HG03066 (cell line): ENCODE results near the gene C11orf16.
"Not testable (repeated sequence)": the region's sequence is repeated elsewhere in the genome, so short reads cannot be mapped to it uniquely, and the experiment has no call there.

Experiments used
- ATAC-seq: cut with Tn5 transposase; IDR thresholded peaks from one replicate; pipeline ENCODE4 v1.9.1; 2021; ENCODE audit warnings: low read depth; ENCODE audit not compliant: unreplicated experiment

Gene C11orf16, protein sequence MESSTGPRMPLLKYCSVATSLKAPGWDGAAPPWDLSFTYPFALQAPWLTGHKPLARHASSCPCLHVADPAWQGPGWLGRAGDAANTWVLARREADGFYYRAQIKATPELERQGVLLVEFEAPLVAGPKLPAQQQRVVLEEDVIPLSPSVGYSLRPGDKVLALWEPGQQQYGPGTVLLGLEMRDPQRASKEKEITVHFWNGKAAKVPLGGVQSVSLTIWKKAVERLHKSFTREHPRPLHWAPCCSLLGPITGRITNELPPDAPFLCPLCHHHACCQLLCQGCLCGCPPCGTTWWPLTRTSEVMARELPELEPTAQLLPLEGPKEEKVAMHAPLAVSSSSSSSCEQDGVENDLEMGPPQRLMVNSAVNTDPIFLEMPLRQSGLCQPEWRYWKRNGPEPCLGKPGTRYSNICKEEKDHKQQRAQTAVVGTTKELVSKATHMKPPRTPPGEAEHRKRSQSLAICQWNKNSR

DNA sequence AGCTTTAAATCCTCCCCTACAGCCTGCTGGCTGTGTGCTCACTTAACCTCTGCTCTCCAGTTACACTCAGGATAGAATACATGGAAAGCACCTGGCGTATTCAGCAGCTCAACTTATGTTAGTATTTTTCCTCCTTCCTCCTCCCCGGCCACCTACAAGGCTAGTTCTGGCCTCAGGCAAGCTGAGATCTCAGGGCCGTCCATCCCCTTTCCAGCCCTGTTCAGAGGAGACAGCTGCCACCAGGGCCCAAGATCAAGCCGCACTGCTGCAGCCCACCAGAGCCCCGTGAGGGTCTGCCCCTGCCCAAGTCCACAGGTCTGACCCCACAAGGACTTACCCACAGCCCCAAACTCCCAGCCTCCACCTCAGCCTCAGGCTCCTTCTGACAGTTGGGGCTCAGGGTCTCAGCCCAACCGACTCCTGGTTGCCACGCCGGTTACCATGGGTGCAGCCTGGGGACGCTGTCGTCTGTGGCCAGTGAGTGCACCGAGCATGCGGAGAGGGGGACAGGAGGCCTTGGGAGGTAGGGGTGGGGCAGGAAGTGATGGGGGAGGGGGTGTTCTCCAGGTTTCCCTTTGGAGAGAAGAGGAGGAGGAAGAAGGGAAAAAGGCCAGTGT, at the start of gene C11orf16:
TSS of gene C11orf16 (minus strand) at position 384 of the 617 bp plus-strand sequence. CDS start 639 bp downstream, outside the sequence.
- ATAC-seq = no peak

DNA sequence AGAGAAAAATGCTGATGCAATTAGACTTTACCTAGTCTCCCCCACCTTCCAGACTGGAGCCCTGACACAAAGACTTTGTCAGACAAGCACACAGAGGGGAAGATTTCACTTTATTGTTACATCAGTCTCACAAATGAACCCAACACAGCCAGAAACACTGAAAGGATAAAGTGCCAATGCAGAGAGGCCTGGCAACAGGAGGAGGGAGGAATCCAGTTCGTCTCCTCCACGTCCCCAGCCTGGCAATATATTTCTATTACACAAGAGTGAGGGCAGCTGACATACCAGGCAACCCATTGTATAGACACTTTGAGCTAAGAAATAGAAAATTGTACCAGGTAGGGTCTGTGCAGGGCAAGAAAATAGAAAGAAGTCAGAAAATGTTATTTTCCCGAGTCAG, 47.7 kb upstream of the C11orf16 start:
- ATAC-seq = no peak

GRCh38 chr11:8979365-8979764, 46.6 kb upstream of the C11orf16 start:
- not testable (repeated sequence) for ATAC-seq

- no peak for ATAC-seq
Observed at GRCh38 chr11:8973121-8973520, 40.4 kb upstream of the C11orf16 start.

DNA sequence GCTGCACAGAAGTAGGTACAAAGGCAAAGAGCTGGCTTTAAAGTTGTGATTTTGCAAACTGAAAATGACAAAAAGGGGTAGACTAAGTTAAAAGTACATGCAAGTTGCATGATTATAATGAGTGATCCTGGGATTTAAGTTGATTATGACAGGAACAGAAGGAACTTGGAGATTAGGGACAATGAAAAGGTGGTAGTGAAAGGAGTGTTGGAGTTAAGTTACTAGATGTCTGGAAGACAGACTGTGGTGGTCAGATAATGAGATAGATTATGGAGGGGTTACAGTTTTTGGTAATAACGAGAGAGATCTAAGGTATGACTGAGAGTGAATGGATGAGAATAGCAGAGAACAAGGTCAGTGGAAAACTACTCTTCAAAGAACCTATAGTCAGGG, 39.2 kb upstream of the C11orf16 start:
- no peak for ATAC-seq

- ATAC-seq = no peak
Observed at GRCh38 chr11:8971196-8971923, 38.6 kb upstream of the C11orf16 start.

GRCh38 chr11:8967184-8967583, 34.4 kb upstream of the C11orf16 start:
- ATAC-seq = no peak

DNA sequence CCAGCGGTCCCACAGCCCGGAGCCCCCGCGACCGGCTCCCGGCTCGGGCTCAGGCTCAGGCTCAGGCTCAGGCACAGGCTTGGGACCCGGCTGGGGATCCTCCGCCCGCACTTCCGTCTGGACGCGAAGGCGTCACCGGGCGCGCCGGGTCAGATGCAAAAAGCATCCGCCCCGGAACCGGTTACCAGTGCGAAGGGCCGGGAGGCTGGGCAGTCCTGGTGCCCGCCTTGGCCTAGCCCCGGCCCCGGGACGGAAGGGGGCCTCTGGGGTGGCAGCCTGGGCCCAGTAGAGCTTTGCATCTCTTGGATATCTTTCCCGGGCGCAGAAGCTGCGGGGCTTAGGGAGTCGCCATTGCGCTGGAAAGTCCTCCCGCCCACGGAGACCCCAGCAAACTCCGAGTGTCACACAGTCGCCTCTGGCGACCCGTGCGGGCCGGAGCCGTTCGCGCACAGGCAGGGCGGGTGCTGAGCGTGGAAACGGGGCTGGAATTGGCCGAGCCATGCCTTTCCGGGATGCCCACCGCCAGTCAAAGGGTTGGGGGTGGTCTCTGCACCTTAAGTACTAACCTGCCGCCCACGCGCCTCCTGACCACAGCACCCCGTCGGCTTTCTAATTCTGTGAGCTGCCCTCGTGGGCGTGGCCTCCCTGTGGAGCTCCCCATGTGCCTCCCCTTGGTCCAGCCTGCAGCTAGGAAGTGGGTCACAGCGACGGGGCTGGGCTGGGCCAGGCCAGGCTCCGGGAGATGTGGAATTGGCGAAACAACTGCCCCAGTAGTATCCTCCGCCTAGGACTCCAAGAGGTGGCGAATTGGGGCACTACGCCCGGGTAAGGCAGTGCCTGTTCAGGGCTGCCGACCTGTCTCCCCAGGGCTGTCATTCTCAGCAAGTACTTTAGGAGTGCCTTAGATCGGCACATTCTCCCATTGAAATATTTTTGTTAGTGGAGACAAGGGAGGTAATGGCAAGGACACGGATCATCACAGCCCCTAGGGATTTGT, 31.9 kb upstream of the C11orf16 start, which contains the start of gene TMEM9B:
TSS of gene TMEM9B (minus strand) at position 119 of the 997 bp plus-strand sequence. CDS start 129 bp downstream, outside the sequence.
- peak; percentile 75 for ATAC-seq

- ATAC-seq = peak; percentile 60
Observed at GRCh38 chr11:8963569-8964323, 31.0 kb upstream of the C11orf16 start.

- no peak for ATAC-seq
Observed at GRCh38 chr11:8962841-8963240, 30.1 kb upstream of the C11orf16 start.

GRCh38 chr11:8961401-8961800, 28.7 kb upstream of the C11orf16 start:
- no peak for ATAC-seq

- ATAC-seq = peak; percentile 45
Observed at GRCh38 chr11:8959546-8960166, 26.9 kb upstream of the C11orf16 start.

DNA sequence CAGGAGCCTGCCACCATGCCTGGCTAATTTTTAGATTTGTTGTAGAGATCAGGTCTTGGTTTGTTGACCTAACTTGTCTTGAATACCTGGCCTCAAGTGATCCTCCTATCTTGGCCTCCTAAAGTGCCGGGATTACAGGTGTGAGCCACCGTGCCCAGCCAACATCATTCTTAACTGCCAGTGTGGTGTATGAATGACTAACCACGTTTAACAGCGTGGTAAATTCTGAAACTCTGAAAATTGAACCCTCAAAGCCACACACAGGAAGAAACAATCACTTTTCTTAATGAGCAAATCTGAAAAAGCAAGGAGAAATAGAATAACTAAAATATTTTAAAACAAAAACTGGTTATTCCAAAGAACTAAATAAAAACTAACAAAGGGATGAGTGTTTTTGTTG, 24.1 kb upstream of the C11orf16 start:
- no peak for ATAC-seq

GRCh38 chr11:8948886-8949285, 16.1 kb upstream of the C11orf16 start:
- no peak for ATAC-seq

GRCh38 chr11:8947230-8947943, 14.6 kb upstream of the C11orf16 start:
- ATAC-seq = no peak

- ATAC-seq = no peak
Observed at GRCh38 chr11:8942518-8943066, 9.8 kb upstream of the C11orf16 start, which contains the start of gene ASCL3. TSS of gene ASCL3 (minus strand) at chr11:8943016. CDS start at chr11:8938161, 4,855 bp downstream.

GRCh38 chr11:8941341-8942103, 8.8 kb upstream of the C11orf16 start:
- no peak for ATAC-seq
